Gastroesophageal sphincter (tissue), 4 donors: ENCODE results near the gene PPP4R1. TPM values are rescaled to one million over a fixed set of nuclear protein-coding genes. Genes with fewer than 3 reads are reported as not detected.

ENCODE experiments used
- ATAC-seq: fragments of 150-250 bp; one replicate; pipeline ENCODE4 v1.9.1; 2016; ENCODE audit warnings: mild to moderate bottlenecking, moderate library complexity
- H3K27ac ChIP-seq, 4 donors: fragments of 200-600 bp; sonication (generic) in 3 of 4; 1 replicate in 3 of 4; 2 replicates in 1 of 4; pipeline ENCODE4 v1.5.1; 2016 to 2019
- H3K27me3 ChIP-seq: fragments of 200-600 bp; sonication (generic); one replicate; pipeline ENCODE4 v1.5.1; 2019
- H3K36me3 ChIP-seq, 2 donors: fragments of 200-600 bp; sonication (generic); one replicate each; pipeline ENCODE4 v1.5.1; 2019; ENCODE audit warnings: control low read depth in 1 of 2
- H3K4me1 ChIP-seq, 3 donors: fragments of 200-600 bp; sonication (generic); 1 replicate in 2 of 3; 2 replicates in 1 of 3; pipeline ENCODE4 v1.5.1; 2016 to 2019; ENCODE audit warnings: control low read depth in 2 of 3
- H3K4me3 ChIP-seq, 2 donors: fragments of 200-600 bp; sonication (generic); one replicate each; pipeline ENCODE4 v1.5.1; 2019; ENCODE audit warnings: mild to moderate bottlenecking in 1 of 2, moderate library complexity in 1 of 2
- H3K9me3 ChIP-seq, 3 donors: fragments of 200-600 bp; sonication (generic); one replicate each; pipeline ENCODE4 v1.5.1; 2017 to 2019; ENCODE audit warnings: control low read depth in 2 of 3
- EP300 ChIP-seq: sonication (generic); formaldehyde crosslinking; IDR thresholded peaks from one replicate; pipeline ENCODE4 v1.6.1; 2017; ENCODE audit warnings: antibody characterized with exemption, mild to moderate bottlenecking
- POLR2A ChIP-seq, 2 donors: fragments of 450-650 bp; IDR thresholded peaks; one replicate each; pipeline ENCODE4 v1.6.1; 2017; ENCODE audit warnings: antibody characterized with exemption in 2 of 2, mild to moderate bottlenecking in 2 of 2, moderate library complexity in 1 of 2
- POLR2AphosphoS5 ChIP-seq: sonication (generic); formaldehyde crosslinking; IDR thresholded peaks from one replicate; pipeline ENCODE4 v1.6.1; 2017; ENCODE audit warnings: antibody characterized with exemption
- WGBS, 2 donors: methylation state at CpG; one replicate each; pipeline ENCODE4 v1.1.5; 2018; ENCODE audit warnings: low coverage in 1 of 2; 5-methylcytosine and 5-hydroxymethylcytosine counted together
- total RNA-seq, 4 donors: library from RNA; depleted of rRNA; stranded (reverse); fragments of >200 nt; gene quantifications; one replicate each; pipeline ENCODE4 v1.1.0, GENCODE V29; 2016
- TF ChIP-seq, protein P1 (sequence below), 4 experiments: fragments of 200-600 bp in 2 of 4; fragments of 450-650 bp in 2 of 4; sonication (generic) in 1 of 4; IDR thresholded peaks; one replicate each; pipeline ENCODE4 v1.5.1; 2017 to 2019; ENCODE audit warnings: antibody characterized with exemption in 4 of 4, mild to moderate bottlenecking in 2 of 4, moderate library complexity in 2 of 4

PPP4R1 gene
- total RNA-seq, 4 donors from 2014 or later = 91.1 to 174 (median 117) TPM

DNA sequence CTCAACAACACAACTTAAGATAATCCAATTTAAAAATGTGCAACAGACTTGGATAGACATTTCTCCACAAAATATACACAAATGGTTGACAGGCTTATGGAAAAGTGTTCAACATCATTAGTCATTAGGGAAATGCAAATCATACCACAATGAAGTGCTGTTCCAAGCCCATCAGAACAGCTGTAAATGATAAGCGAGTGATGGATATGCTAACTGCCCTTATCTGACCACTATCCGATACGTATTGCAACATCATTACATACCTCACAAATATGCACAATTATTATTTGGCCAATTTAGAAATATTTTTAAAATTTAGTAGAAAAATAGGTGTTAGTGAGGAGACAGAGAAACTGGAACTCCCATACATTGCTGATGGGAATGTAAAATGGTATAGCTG is 62.2 kb downstream of the PPP4R1 start:
- Histone ChIP-seq H3K36me3 (peaks cover 4 to 100% of the 10 kb centered on the region in 2 donors), H3K4me1 (no peaks in the 10 kb centered on the region), H3K27ac (no peak overlapping the region), H3K4me3 (no peak overlapping the region), H3K27me3 (no peaks in the 10 kb centered on the region), H3K9me3 (peaks cover 0 to 3% (median 0%) of the 10 kb centered on the region in 3 donors)
- TF ChIP-seq EP300 = no peak
- no peak for TF ChIP-seq POLR2AphosphoS5
- TF ChIP-seq, protein P1, sequence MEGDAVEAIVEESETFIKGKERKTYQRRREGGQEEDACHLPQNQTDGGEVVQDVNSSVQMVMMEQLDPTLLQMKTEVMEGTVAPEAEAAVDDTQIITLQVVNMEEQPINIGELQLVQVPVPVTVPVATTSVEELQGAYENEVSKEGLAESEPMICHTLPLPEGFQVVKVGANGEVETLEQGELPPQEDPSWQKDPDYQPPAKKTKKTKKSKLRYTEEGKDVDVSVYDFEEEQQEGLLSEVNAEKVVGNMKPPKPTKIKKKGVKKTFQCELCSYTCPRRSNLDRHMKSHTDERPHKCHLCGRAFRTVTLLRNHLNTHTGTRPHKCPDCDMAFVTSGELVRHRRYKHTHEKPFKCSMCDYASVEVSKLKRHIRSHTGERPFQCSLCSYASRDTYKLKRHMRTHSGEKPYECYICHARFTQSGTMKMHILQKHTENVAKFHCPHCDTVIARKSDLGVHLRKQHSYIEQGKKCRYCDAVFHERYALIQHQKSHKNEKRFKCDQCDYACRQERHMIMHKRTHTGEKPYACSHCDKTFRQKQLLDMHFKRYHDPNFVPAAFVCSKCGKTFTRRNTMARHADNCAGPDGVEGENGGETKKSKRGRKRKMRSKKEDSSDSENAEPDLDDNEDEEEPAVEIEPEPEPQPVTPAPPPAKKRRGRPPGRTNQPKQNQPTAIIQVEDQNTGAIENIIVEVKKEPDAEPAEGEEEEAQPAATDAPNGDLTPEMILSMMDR (IDR thresholded peaks at IDR 0.05) = no peak
- no peak for TF ChIP-seq POLR2A (IDR thresholded peaks at IDR 0.05)
- 93 to 94% methylated on average over 3 of the region's 3 CpGs for WGBS, 2 donors
- ATAC-seq = no peak

DNA sequence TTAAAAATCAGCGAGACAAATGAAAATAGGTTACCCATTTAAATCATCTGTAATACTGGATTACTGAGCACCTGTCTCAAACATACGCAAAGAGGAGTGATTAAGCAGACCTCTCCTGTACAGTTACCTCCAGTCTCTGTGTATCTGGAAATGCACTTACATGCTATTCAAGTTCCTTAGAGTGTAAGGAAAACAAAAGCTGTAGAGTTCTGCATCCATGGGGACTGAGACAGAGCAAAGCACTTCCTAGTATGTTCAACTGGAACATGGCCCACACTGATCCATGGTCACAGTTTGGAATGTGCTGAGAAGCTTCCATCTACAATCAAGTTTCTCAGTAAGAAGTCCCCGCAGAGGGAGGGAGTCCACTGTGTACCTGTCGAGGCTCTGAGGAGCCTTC is 63.9 kb downstream of the PPP4R1 start:
- peaks cover 0 to 3% (median 0%) of the 10 kb centered on the region in 3 donors for H3K9me3 ChIP-seq
- H3K27me3 ChIP-seq = no peaks in the 10 kb centered on the region
- no peak overlapping the region for H3K27ac ChIP-seq
- no peak overlapping the region for H3K4me3 ChIP-seq
- no peaks in the 10 kb centered on the region for H3K4me1 ChIP-seq
- 50 to 67% methylated on average over 3 to 4 of the region's 4 CpGs for WGBS, 2 donors
- no peak for TF ChIP-seq EP300
- no peak for TF ChIP-seq POLR2A (IDR thresholded peaks at IDR 0.05)
- TF ChIP-seq, protein P1 (IDR thresholded peaks at IDR 0.05) = no peak
- TF ChIP-seq POLR2AphosphoS5 = no peak
- H3K36me3 ChIP-seq = peaks cover 0 to 100% of the 10 kb centered on the region in 2 donors
- ATAC-seq = no peak

DNA sequence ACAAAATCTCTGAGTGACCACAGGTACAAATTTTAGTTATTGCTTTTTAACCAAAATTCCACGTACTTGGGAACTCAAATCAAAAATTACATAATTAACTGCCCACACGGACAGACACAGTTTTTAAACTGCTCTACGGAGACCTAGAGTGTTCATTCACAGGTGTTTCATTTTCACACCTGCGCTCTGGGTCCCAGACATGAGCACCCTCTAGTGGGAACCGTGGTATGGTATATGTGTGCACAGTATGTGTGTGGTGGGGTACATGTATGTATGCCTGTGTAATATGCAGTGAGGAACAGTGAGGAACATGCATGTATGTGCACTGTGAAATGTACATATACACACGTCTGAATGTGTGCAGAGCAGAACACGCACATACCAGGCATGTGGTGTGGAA is 65.0 kb downstream of the PPP4R1 start:
- no peaks in the 10 kb centered on the region for H3K27me3 ChIP-seq
- H3K9me3 ChIP-seq = peaks cover 0 to 3% (median 0%) of the 10 kb centered on the region in 3 donors
- no peak overlapping the region for H3K27ac ChIP-seq
- peaks cover 0 to 96% of the 10 kb centered on the region in 2 donors for H3K36me3 ChIP-seq
- WGBS, 2 donors = 84 to 85% methylated on average over 5 to 7 of the region's 7 CpGs
- TF ChIP-seq POLR2AphosphoS5 (no peak), EP300 (no peak), POLR2A (IDR thresholded peaks at IDR 0.05) (no peak)
- TF ChIP-seq, protein P1 (IDR thresholded peaks at IDR 0.05) = no peak
- no peaks in the 10 kb centered on the region for H3K4me1 ChIP-seq
- H3K4me3 ChIP-seq = no peak overlapping the region
- no peak for ATAC-seq

DNA sequence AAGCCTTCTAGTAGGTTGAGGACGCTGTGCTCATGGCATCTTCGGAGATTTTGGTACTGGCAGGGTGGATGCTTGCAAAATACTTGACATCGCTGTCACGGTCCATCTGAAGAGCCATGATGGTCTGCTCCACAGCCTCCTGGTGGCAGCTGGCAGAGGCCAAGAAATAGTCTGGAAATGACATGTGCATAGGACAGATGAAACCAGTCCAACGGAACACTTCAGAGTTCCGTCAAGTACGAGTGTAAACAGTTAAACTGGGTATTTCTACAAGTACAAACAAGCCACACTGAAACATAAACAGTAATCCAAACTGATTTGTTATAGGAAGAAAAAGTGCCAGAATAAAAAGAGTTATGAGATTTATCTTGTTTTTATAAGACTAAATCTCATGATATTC is 66.6 kb downstream of the PPP4R1 start:
- ATAC-seq = no peak
- Histone ChIP-seq H3K4me1 (no peaks in the 10 kb centered on the region), H3K36me3 (peaks cover 0 to 80% of the 10 kb centered on the region in 2 donors), H3K27ac (no peak overlapping the region), H3K4me3 (no peak overlapping the region), H3K27me3 (no peaks in the 10 kb centered on the region), H3K9me3 (peaks cover 0 to 2% (median 0%) of the 10 kb centered on the region in 3 donors)
- 83 to 100% methylated on average over 2 to 5 of the region's 7 CpGs for WGBS, 2 donors
- no peak for TF ChIP-seq EP300
- no peak for TF ChIP-seq POLR2AphosphoS5
- TF ChIP-seq, protein P1 (IDR thresholded peaks at IDR 0.05) = no peak
- TF ChIP-seq POLR2A (IDR thresholded peaks at IDR 0.05) = no peak

DNA sequence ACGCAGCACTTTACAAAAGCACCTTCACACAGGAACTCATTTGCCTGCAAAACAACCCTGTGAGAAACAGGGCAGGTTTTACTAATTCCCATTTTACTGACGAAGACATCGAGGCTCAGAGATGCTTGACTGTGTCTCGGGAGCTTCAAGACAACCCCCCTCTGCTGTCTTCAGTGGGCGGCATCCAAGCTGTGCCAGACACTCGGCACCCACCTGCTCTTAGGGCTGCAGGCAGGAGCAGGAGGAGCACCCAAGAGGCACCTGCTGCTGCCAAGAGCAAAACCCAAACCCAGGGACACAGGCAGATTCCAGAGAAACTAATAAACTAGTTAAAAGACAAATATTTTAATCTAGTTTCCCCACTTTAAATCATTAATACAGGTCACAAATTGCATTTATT is 67.9 kb downstream of the PPP4R1 start:
- no peak overlapping the region for H3K27ac ChIP-seq
- no peak for ATAC-seq

More for the DNA sequence above, 67.9 kb downstream of the PPP4R1 start:
- WGBS, 2 donors = 80% methylated on average over 1 to 5 of the region's 6 CpGs
- H3K9me3 ChIP-seq = no peaks in the 10 kb centered on the region
- peaks cover 0 to 67% of the 10 kb centered on the region in 2 donors for H3K36me3 ChIP-seq
- H3K27me3 ChIP-seq = no peaks in the 10 kb centered on the region
- TF ChIP-seq, protein P1 (IDR thresholded peaks at IDR 0.05) = no peak
- TF ChIP-seq POLR2A (IDR thresholded peaks at IDR 0.05) (no peak), POLR2AphosphoS5 (no peak), EP300 (no peak)
- H3K4me3 ChIP-seq = no peak overlapping the region
- H3K4me1 ChIP-seq = no peaks in the 10 kb centered on the region
